Measurements from ENCODE around the gene SEPTIN7. TPM values are rescaled to one million over a fixed set of nuclear protein-coding genes. Genes with fewer than 3 reads are reported as not detected.

Gene SEPTIN7
- total and polyA plus RNA-seq, 2 of the 13 experiments (the other 11 are each of a cell fraction or from before 2014, with no cell fraction given), result 103 to 129 TPM

DNA sequence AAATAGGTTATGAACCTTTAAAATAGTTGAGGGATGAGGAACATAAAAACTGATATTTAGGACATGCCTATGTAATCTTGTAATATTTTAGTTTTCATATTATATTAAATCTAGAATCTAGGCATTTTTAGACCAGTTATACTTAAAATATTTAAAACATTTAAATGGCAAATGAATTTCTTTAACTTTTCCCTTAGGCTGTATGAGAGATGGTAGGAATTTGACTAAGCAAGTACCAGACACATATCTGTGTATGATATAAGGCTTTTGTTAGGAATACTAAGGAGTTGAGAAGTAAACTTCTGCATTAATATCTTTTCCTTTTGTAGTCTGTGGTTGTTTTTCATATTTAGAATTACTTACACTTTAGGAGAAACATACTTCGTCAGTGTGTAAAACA, 25.1 kb downstream of the SEPTIN7 start (continued):
- TF ChIP-seq, protein P1, sequence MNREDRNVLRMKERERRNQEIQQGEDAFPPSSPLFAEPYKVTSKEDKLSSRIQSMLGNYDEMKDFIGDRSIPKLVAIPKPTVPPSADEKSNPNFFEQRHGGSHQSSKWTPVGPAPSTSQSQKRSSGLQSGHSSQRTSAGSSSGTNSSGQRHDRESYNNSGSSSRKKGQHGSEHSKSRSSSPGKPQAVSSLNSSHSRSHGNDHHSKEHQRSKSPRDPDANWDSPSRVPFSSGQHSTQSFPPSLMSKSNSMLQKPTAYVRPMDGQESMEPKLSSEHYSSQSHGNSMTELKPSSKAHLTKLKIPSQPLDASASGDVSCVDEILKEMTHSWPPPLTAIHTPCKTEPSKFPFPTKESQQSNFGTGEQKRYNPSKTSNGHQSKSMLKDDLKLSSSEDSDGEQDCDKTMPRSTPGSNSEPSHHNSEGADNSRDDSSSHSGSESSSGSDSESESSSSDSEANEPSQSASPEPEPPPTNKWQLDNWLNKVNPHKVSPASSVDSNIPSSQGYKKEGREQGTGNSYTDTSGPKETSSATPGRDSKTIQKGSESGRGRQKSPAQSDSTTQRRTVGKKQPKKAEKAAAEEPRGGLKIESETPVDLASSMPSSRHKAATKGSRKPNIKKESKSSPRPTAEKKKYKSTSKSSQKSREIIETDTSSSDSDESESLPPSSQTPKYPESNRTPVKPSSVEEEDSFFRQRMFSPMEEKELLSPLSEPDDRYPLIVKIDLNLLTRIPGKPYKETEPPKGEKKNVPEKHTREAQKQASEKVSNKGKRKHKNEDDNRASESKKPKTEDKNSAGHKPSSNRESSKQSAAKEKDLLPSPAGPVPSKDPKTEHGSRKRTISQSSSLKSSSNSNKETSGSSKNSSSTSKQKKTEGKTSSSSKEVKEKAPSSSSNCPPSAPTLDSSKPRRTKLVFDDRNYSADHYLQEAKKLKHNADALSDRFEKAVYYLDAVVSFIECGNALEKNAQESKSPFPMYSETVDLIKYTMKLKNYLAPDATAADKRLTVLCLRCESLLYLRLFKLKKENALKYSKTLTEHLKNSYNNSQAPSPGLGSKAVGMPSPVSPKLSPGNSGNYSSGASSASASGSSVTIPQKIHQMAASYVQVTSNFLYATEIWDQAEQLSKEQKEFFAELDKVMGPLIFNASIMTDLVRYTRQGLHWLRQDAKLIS (CRISPR knock-in tag; IDR thresholded peaks at IDR 0.05), result no peak

DNA sequence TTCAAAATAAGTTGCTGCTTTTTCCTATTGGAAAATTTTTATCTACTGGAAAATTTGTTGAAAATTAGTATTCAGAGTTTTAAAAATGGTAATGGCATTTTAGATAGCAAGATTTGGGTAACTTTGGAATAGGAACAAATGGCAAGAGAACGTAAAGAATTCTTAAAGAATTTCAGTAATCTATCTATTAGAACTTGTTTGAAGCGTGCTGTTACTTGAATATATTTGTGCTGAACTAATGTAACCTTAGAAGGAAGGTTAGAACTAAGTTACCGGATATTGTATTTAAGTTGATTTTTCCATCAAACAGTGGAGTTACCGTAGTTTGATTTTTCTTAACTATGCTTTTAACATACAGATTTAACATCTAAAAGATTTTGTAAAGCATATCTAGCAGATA, 25.9 kb downstream of the SEPTIN7 start:
- Histone ChIP-seq H3K79me2 (ENCODE audit: insufficient read depth, low read length) (peaks cover 85% of the 10 kb centered on the region), H2AFZ (ENCODE audit: low read length) (no peak overlapping the region), H3K9ac (ENCODE audit: insufficient read depth, low read depth, low read length) (no peak overlapping the region), H3K4me3 (replicated peaks in 1 of 3; ENCODE audit: insufficient read depth in 1 of 3, low read depth in 2 of 3, low read length in 3 of 3) (no peak overlapping the region), H3K4me2 (ENCODE audit: low read depth, low read length) (no peak overlapping the region), H3K27me3 (ENCODE audit: control insufficient read depth in 1 of 2, insufficient read depth in 2 of 2, low read length in 2 of 2) (no peaks in the 10 kb centered on the region), H3K4me1 (ENCODE audit: insufficient read depth, low read length) (peaks cover 12% of the 10 kb centered on the region), H4K20me1 (ENCODE audit: insufficient read depth, low read length) (peaks cover 17% of the 10 kb centered on the region), H3K9me3 (ENCODE audit: low read length) (no peaks in the 10 kb centered on the region), H3K36me3 (replicated peaks in 1 of 2; ENCODE audit: control insufficient read depth in 1 of 2, insufficient read depth in 2 of 2, low read length in 2 of 2) (no peaks in the 10 kb centered on the region), H3K27ac (ENCODE audit: extremely low read length, insufficient read depth, low read length) (no peak overlapping the region)
- ChIA-PET CTCF (ENCODE audit: low intra/inter-chr PET ratio, low total read pairs) (no interaction called here), POLR2A (no interaction called here)
- FAIRE-seq, result no peak
- 94% methylated on average over 4 of the region's 4 CpGs for WGBS (ENCODE audit: low lambda C conversion rate)
- no peak for DNase-seq (ENCODE audit: low spot score)
- BruUV-seq (replicated peaks), result no TSS peak
- intact Hi-C loops (cut with micrococcal nuclease; ENCODE audit: unreplicated experiment), result no loop called here
- in situ Hi-C loops (cut with HindIII; ENCODE audit: extremely low pct_ligation_motif_present, low pct_unique_long_range_greater_than_20kb), result no loop called here
- ATAC-seq, result no peak
- TF ChIP-seq HOXD1 (CRISPR knock-in tag; IDR thresholded peaks at IDR 0.05) (no peak), ZNF407 (CRISPR knock-in tag; IDR thresholded peaks at IDR 0.05; ENCODE audit: not compliant biosample characterization) (no peak), HOXA9 (CRISPR knock-in tag; IDR thresholded peaks at IDR 0.05; ENCODE audit: borderline replicate concordance) (no peak), ZNF790 (CRISPR knock-in tag; IDR thresholded peaks at IDR 0.05; ENCODE audit: borderline replicate concordance) (no peak), THYN1 (CRISPR knock-in tag; IDR thresholded peaks at IDR 0.05; ENCODE audit: borderline replicate concordance, low read depth) (no peak), NCOA1 (CRISPR knock-in tag; IDR thresholded peaks at IDR 0.05) (no peak), STAT5B (CRISPR knock-in tag; IDR thresholded peaks at IDR 0.05) (no peak), ATM (IDR thresholded peaks at IDR 0.05; ENCODE audit: borderline replicate concordance) (no peak), EEA1 (CRISPR knock-in tag; IDR thresholded peaks at IDR 0.05; ENCODE audit: borderline replicate concordance) (no peak), ATF7-NPFF (CRISPR knock-in tag; IDR thresholded peaks at IDR 0.05; ENCODE audit: low read depth) (no peak), ZNF3 (CRISPR knock-in tag; IDR thresholded peaks at IDR 0.05) (no peak), RXRA (CRISPR knock-in tag; IDR thresholded peaks at IDR 0.05) (no peak)

Measured in HepG2 (cell line).